AG04450 (cell line): Measurements from ENCODE around the gene STAT3. TPM values are rescaled to one million over a fixed set of nuclear protein-coding genes. Genes with fewer than 3 reads are reported as not detected.

ENCODE experiments used
- CTCF ChIA-PET: fragments of 300-600, 350-600 bp; formaldehyde crosslinking; extraction: SDS; loops from one replicate; lab custom pipeline; 2022; ENCODE audit warnings: antibody characterized with exemption, inconsistent platforms; lab: Charles Lee
- POLR2A ChIA-PET: fragments of 350-600 bp; formaldehyde crosslinking; extraction: SDS; loops from one replicate; lab custom pipeline; 2021; ENCODE audit warnings: antibody characterized with exemption, inconsistent platforms; lab: Yijun Ruan, JAX
- DNase-seq: peaks from one replicate; pipeline ENCODE4 v3.0.0-alpha.2; 2011; ENCODE audit warnings: low read depth, low spot score
- H3K27ac ChIP-seq: one replicate; pipeline ENCODE4 v1.5.1; 2012; ENCODE audit warnings: low read depth, low read length, control low read depth
- H3K27me3 ChIP-seq: one replicate; pipeline ENCODE4 v1.6.0; 2012; ENCODE audit warnings: low read length; ENCODE audit not compliant: control insufficient read depth, insufficient read depth
- H3K4me3 ChIP-seq: 2 replicates; pipeline ENCODE4 v1.5.1; 2011; ENCODE audit warnings: mild to moderate bottlenecking, low read depth, low read length, control low read depth
- H3K9me3 ChIP-seq: 2 replicates; pipeline ENCODE4 v1.5.1; 2012; ENCODE audit warnings: low read length; ENCODE audit not compliant: control insufficient read depth, insufficient read depth
- CTCF ChIP-seq: IDR thresholded peaks from 2 replicates; pipeline ENCODE4 v1.5.1; 2011; ENCODE audit warnings: low read depth, low read length, control low read depth, inconsistent platforms
- polyA plus RNA-seq: library from polyadenylated mRNA; depleted of rRNA; stranded (reverse); fragments of >200 nt; gene quantifications from 2 replicates; pipeline ENCODE4 v1.2.3, GENCODE V29; 2011

The STAT3 gene
- polyA plus RNA-seq, 1 experiment: 77.1 TPM

GRCh38 chr17:42342242-42343008, 45.8 kb downstream of the STAT3 start:
- DNase-seq: no peak
- no peak for TF ChIP-seq CTCF
- Histone ChIP-seq H3K27me3 (no peaks in the 10 kb centered on the region), H3K9me3 (no peaks in the 10 kb centered on the region), H3K27ac (no peak overlapping the region), H3K4me3 (no peak overlapping the region)
- POLR2A ChIA-PET: interaction anchor here (0.6 to 0.7 kb wide), 2 partner anchors 27 to 193 kb away, joined by 3 to 6 read pairs; partner anchors contain the start of gene NAGLU
- CTCF ChIA-PET: interaction anchor here (0.7 to 0.9 kb wide), 2 partner anchors 46 to 175 kb away, joined by 3 read pairs; no protein-coding TSS in a partner anchor

GRCh38 chr17:42341568-42341967, 46.7 kb downstream of the STAT3 start:
- CTCF ChIA-PET: interaction anchor here (1.6 kb wide), 1 partner anchor 19 kb away, joined by 5 read pairs; no protein-coding TSS in a partner anchor
- TF ChIP-seq CTCF: no peak
- POLR2A ChIA-PET: interaction anchor here (0.7 kb wide), 1 partner anchor 194 kb away, joined by 3 read pairs; the partner anchor contains the start of gene NAGLU
- no peaks in the 10 kb centered on the region for H3K9me3 ChIP-seq
- no peak overlapping the region for H3K27ac ChIP-seq
- DNase-seq: no peak
- no peak overlapping the region for H3K4me3 ChIP-seq
- H3K27me3 ChIP-seq: no peaks in the 10 kb centered on the region

GRCh38 chr17:42340691-42341127, 47.5 kb downstream of the STAT3 start:
- TF ChIP-seq CTCF: no peak
- DNase-seq: no peak
- H3K27ac ChIP-seq: no peak overlapping the region
- no peaks in the 10 kb centered on the region for H3K9me3 ChIP-seq
- CTCF ChIA-PET: interaction anchor here (1.0 to 1.6 kb wide), 2 partner anchors 13 to 18 kb away, joined by 3 to 5 read pairs; no protein-coding TSS in a partner anchor
- no peak overlapping the region for H3K4me3 ChIP-seq
- no peaks in the 10 kb centered on the region for H3K27me3 ChIP-seq
- POLR2A ChIA-PET: interaction anchor here (1.1 kb wide), 1 partner anchor 48 kb away, joined by 4 read pairs; the partner anchor contains the start of gene STAT3

- POLR2A ChIA-PET: interaction anchor here (0.6 to 1.0 kb wide), 2 partner anchors 10 to 15 kb away, joined by 3 to 4 read pairs; no protein-coding TSS in a partner anchor
- TF ChIP-seq CTCF: no peak
- H3K4me3 ChIP-seq: no peak overlapping the region
- DNase-seq: no peak
- CTCF ChIA-PET: no interaction called here
- H3K9me3 ChIP-seq: no peaks in the 10 kb centered on the region
- H3K27ac ChIP-seq: no peak overlapping the region
- H3K27me3 ChIP-seq: no peaks in the 10 kb centered on the region
Measured at GRCh38 chr17:42339221-42339620, 49.0 kb downstream of the STAT3 start.
